H1 (cell line): Measurements from ENCODE around the gene RNF157. TPM values are rescaled to one million over a fixed set of nuclear protein-coding genes. Genes with fewer than 3 reads are reported as not detected.

ENCODE experiments used
- CTCF ChIA-PET: fragments of 300-600 bp; sonication (Branson Sonifier 250); formaldehyde crosslinking; loops from one replicate; lab custom pipeline; 2021; ENCODE audit not compliant: partially characterized antibody; lab: Charles Lee
- POLR2A ChIA-PET: fragments of 300-600 bp; sonication (Branson Sonifier 250); formaldehyde crosslinking; loops from one replicate; lab custom pipeline; 2021; ENCODE audit warnings: inconsistent platforms; ENCODE audit not compliant: partially characterized antibody; lab: Charles Lee
- DNase-seq, 2 experiments: peaks; one replicate each; pipeline versions ENCODE4 v3.0.0 to v3.0.0-alpha.2; 2010 to 2022; ENCODE audit warnings: low spot score in 2 of 2, low read depth in 1 of 2, mixed read lengths in 1 of 2
- FAIRE-seq: peaks from 2 replicates; lab custom pipeline; 2011; peaks lifted over from hg19 to GRCh38; lab: Jason Lieb, UNC
- H2AFZ ChIP-seq: 2 replicates; pipeline ENCODE4 v1.8.1; 2012; ENCODE audit warnings: low read length, inconsistent platforms
- H2AK5ac ChIP-seq: 2 replicates; pipeline ENCODE4 v1.6.1; 2013; ENCODE audit warnings: low read depth, low read length
- H2BK120ac ChIP-seq: replicated peaks from 2 replicates; pipeline ENCODE3; 2013; ENCODE audit warnings: low read depth, low read length, inconsistent platforms
- H2BK12ac ChIP-seq: 2 replicates; pipeline ENCODE4 v1.6.1; 2013; ENCODE audit warnings: low read depth, low read length
- H2BK15ac ChIP-seq: 2 replicates; pipeline ENCODE4 v1.6.1; 2013; ENCODE audit warnings: low read length
- H2BK20ac ChIP-seq: 2 replicates; pipeline ENCODE4 v1.6.1; 2013; ENCODE audit warnings: low read length
- H2BK5ac ChIP-seq: 2 replicates; pipeline ENCODE4 v1.6.1; 2013; ENCODE audit warnings: low read depth, low read length
- H3K14ac ChIP-seq: 2 replicates; pipeline ENCODE4 v1.6.1; 2013; ENCODE audit warnings: inconsistent platforms; ENCODE audit not compliant: insufficient read length
- H3K18ac ChIP-seq: 2 replicates; pipeline ENCODE4 v1.6.1; 2013; ENCODE audit warnings: low read length; ENCODE audit errors: extremely low read depth
- H3K23ac ChIP-seq: 2 replicates; pipeline ENCODE4 v1.6.1; 2013; ENCODE audit warnings: inconsistent platforms; ENCODE audit not compliant: insufficient read length
- H3K23me2 ChIP-seq: 2 replicates; pipeline ENCODE4 v1.6.1; 2013; ENCODE audit warnings: low read depth, low read length
- H3K27ac ChIP-seq: 2 replicates; pipeline ENCODE4 v1.6.1; 2011; ENCODE audit warnings: low read depth, low read length, inconsistent platforms
- H3K27me3 ChIP-seq, 4 experiments: replicated peaks in 1 of 4; 1 replicate in 1 of 4; 2 replicates in 3 of 4; pipeline versions ENCODE4 v1.6.1 to v1.8.1; 2011 to 2013; ENCODE audit warnings: low read length in 3 of 4, mild to moderate bottlenecking in 3 of 4, inconsistent platforms in 2 of 4, mixed read lengths in 2 of 4, moderate library complexity in 1 of 4; ENCODE audit not compliant: control insufficient read depth in 3 of 4, insufficient read depth in 3 of 4; ENCODE audit errors: extremely low read depth in 1 of 4
- H3K36me3 ChIP-seq, 4 experiments: 2 replicates each; pipeline versions ENCODE4 v1.6.1 to v1.8.1; 2011 to 2013; ENCODE audit warnings: mild to moderate bottlenecking in 4 of 4, low read length in 3 of 4, moderate library complexity in 2 of 4, control low read depth in 1 of 4, inconsistent platforms in 1 of 4; ENCODE audit not compliant: insufficient read depth in 4 of 4, control insufficient read depth in 2 of 4
- H3K4ac ChIP-seq: replicated peaks from 2 replicates; pipeline ENCODE3; 2013; ENCODE audit warnings: low read length, low read depth, mixed read lengths, inconsistent platforms; ENCODE audit not compliant: insufficient read length
- H3K4me1 ChIP-seq, 4 experiments: replicated peaks in 1 of 4; 1 replicate in 1 of 4; 2 replicates in 3 of 4; pipeline versions ENCODE4 v1.6.1 to v1.8.1; 2011 to 2013; ENCODE audit warnings: low read length in 3 of 4, inconsistent platforms in 2 of 4, mixed read lengths in 1 of 4; ENCODE audit not compliant: insufficient read depth in 4 of 4, control insufficient read depth in 3 of 4
- H3K4me2 ChIP-seq, 2 experiments: 2 replicates each; pipeline versions ENCODE4 v1.6.1 to v1.8.1; 2011 to 2013; ENCODE audit warnings: low read depth in 2 of 2, low read length in 2 of 2, control low read depth in 1 of 2, inconsistent platforms in 1 of 2, mild to moderate bottlenecking in 1 of 2; ENCODE audit not compliant: insufficient read depth in 1 of 2
- H3K4me3 ChIP-seq, 4 experiments: fragments of 200-600, 300-600 bp in 1 of 4; sonication (generic), shearing (Covaris generic), sonication (Bioruptor Twin) in 1 of 4; 2 replicates each; pipeline versions ENCODE4 v1.5.1 to v1.8.1; 2011 to 2016; ENCODE audit warnings: low read length in 4 of 4, low read depth in 3 of 4, control low read depth in 2 of 4, inconsistent platforms in 2 of 4, mild to moderate bottlenecking in 2 of 4, mixed read lengths in 1 of 4, moderate library complexity in 1 of 4; ENCODE audit not compliant: insufficient read depth in 2 of 4; ENCODE audit errors: extremely low read depth in 1 of 4
- H3K56ac ChIP-seq: replicated peaks from 2 replicates; pipeline ENCODE3; 2013; ENCODE audit warnings: low read depth, mild to moderate bottlenecking, mixed read lengths, low read length, inconsistent platforms; ENCODE audit not compliant: insufficient read length
- H3K79me1 ChIP-seq: 2 replicates; pipeline ENCODE4 v1.6.1; 2013; ENCODE audit warnings: low read depth, low read length, control low read depth
- H3K79me2 ChIP-seq, 2 experiments: 2 replicates each; pipeline versions ENCODE4 v1.6.1 to v1.8.1; 2012 to 2013; ENCODE audit warnings: low read length in 2 of 2, mild to moderate bottlenecking in 2 of 2, inconsistent platforms in 1 of 2; ENCODE audit not compliant: insufficient read depth in 2 of 2, control insufficient read depth in 1 of 2
- H3K9ac ChIP-seq, 4 experiments: replicated peaks in 1 of 4; 1 replicate in 1 of 4; 2 replicates in 3 of 4; pipeline versions ENCODE4 v1.6.1 to v1.8.1; 2011 to 2013; ENCODE audit warnings: low read depth in 3 of 4, low read length in 3 of 4, control low read depth in 2 of 4, mild to moderate bottlenecking in 2 of 4, moderate library complexity in 2 of 4, inconsistent platforms in 1 of 4; ENCODE audit errors: extremely low read depth in 1 of 4
- H3K9me3 ChIP-seq, 2 experiments: 2 replicates each; pipeline versions ENCODE4 v1.6.1 to v1.8.1; 2012 to 2013; ENCODE audit warnings: mild to moderate bottlenecking in 2 of 2, moderate library complexity in 2 of 2, control low read depth in 1 of 2, inconsistent platforms in 1 of 2, low read depth in 1 of 2, low read length in 1 of 2, mixed read lengths in 1 of 2; ENCODE audit not compliant: insufficient read depth in 2 of 2
- H4K20me1 ChIP-seq, 2 experiments: replicated peaks in 1 of 2; 2 replicates each; pipeline versions ENCODE3 to v1.8.1; 2011 to 2013; ENCODE audit warnings: inconsistent platforms in 2 of 2, low read length in 2 of 2, mild to moderate bottlenecking in 1 of 2; ENCODE audit not compliant: insufficient read depth in 2 of 2, control insufficient read depth in 1 of 2
- H4K5ac ChIP-seq: 2 replicates; pipeline ENCODE4 v1.6.1; 2013; ENCODE audit warnings: low read length, low read depth, mixed read lengths, inconsistent platforms; ENCODE audit not compliant: insufficient read length
- H4K8ac ChIP-seq: 2 replicates; pipeline ENCODE4 v1.8.0; 2013; ENCODE audit warnings: mild to moderate bottlenecking, moderate library complexity, low read length, inconsistent platforms; ENCODE audit not compliant: insufficient read depth; ENCODE audit errors: extremely low read depth
- H4K91ac ChIP-seq: replicated peaks from 2 replicates; pipeline ENCODE3; 2013; ENCODE audit warnings: low read length, mixed read lengths, inconsistent platforms; ENCODE audit not compliant: insufficient read length
- BACH1 ChIP-seq: IDR thresholded peaks from 2 replicates; pipeline ENCODE4 v1.6.1; 2012; ENCODE audit warnings: low read length, improper control_type of control experiment
- CTBP2 ChIP-seq: IDR thresholded peaks from 2 replicates; pipeline ENCODE4 v1.7.0; 2011; ENCODE audit warnings: borderline replicate concordance, mild to moderate bottlenecking, moderate library complexity, mixed read lengths, low read length; ENCODE audit not compliant: insufficient read depth, insufficient read length
- CTCF ChIP-seq, 3 experiments: IDR thresholded peaks; 1 replicate in 2 of 3; 2 replicates in 1 of 3; pipeline versions ENCODE4 v1.5.1 to v1.6.1; 2011; ENCODE audit warnings: low read length in 3 of 3, mild to moderate bottlenecking in 3 of 3, inconsistent platforms in 2 of 3, low read depth in 1 of 3, moderate library complexity in 1 of 3; ENCODE audit not compliant: insufficient read depth in 1 of 3; ENCODE audit errors: control extremely low read depth in 1 of 3
- HDAC2 ChIP-seq, 2 experiments: fragments of 300-600 bp in 1 of 2; sonication (generic) in 1 of 2; IDR thresholded peaks; 2 replicates each; pipeline ENCODE4 v1.6.1; 2011 to 2012; ENCODE audit warnings: low read depth in 2 of 2, low read length in 2 of 2, mild to moderate bottlenecking in 2 of 2, moderate library complexity in 2 of 2, borderline replicate concordance in 1 of 2, inconsistent platforms in 1 of 2
- NRF1 ChIP-seq: IDR thresholded peaks from 2 replicates; pipeline ENCODE4 v1.6.1; 2011; ENCODE audit warnings: mild to moderate bottlenecking, low read depth, low read length, improper control_type of control experiment
- RFX5 ChIP-seq: IDR thresholded peaks from 2 replicates; pipeline ENCODE4 v1.6.1; 2011; ENCODE audit warnings: low read depth, low read length, improper control_type of control experiment, borderline replicate concordance
- USF2 ChIP-seq: IDR thresholded peaks from 2 replicates; pipeline ENCODE4 v1.6.1; 2011; ENCODE audit warnings: low read length, improper control_type of control experiment
- YY1 ChIP-seq: IDR thresholded peaks from 2 replicates; pipeline ENCODE4 v1.6.1; 2011; ENCODE audit warnings: low read depth, mild to moderate bottlenecking, low read length
- WGBS, 2 experiments: shearing (Covaris generic) in 1 of 2; methylation state at CpG; one replicate each; pipeline versions ENCODE4 v1.1.6 to v1.1.7; 2013 to 2015; ENCODE audit warnings: low lambda C conversion rate in 2 of 2, mixed read lengths in 2 of 2, inconsistent platforms in 1 of 2, low coverage in 1 of 2, missing lambda C conversion rate in 1 of 2; ENCODE audit not compliant: insufficient replicate concordance in 2 of 2, insufficient coverage in 1 of 2, insufficient read length in 1 of 2; ENCODE audit errors: extremely low coverage in 1 of 2, missing lambda C conversion rate in 1 of 2; 5-methylcytosine and 5-hydroxymethylcytosine counted together
- polyA plus RNA-seq, 7 experiments: library from polyadenylated mRNA; depleted of rRNA in 3 of 7; stranded (reverse) in 5 of 7; unstranded in 2 of 7; fragments of >200 nt in 5 of 7; fragments of 200-250 nt in 2 of 7; gene quantifications; 1 replicate in 5 of 7; 2 replicates in 1 of 7; 4 replicates in 1 of 7; pipeline versions ENCODE4 v1.2.1 to v1.2.3, GENCODE V29; 2011 to 2013; ENCODE audit warnings: missing spikeins in 2 of 7, mixed read lengths in 2 of 7
- total RNA-seq: library from RNA; stranded (reverse); fragmentation: NEBNext Ultra II Directional; extraction: Animal tissue kit (Norgen Biotek cat#: 25700); gene quantifications from 2 replicates; pipeline ENCODE4 v1.2.1, GENCODE V29; 2021

Gene RNF157
- total and polyA plus RNA-seq, 2 of the 8 experiments (the other 6 are each of a cell fraction or from before 2014, with no cell fraction given), result 13.4 to 16.7 TPM

- Histone ChIP-seq H2BK12ac (no peak overlapping the region), H3K4ac (no peak overlapping the region), H4K5ac (no peak overlapping the region), H3K18ac (no peak overlapping the region), H3K36me3 (no peaks in the 10 kb centered on the region), H2BK120ac (no peak overlapping the region), H3K4me2 (no peak overlapping the region), H3K27ac (no peak overlapping the region), H3K9ac (no peak overlapping the region), H3K56ac (no peak overlapping the region), H4K91ac (no peak overlapping the region), H3K79me2 (no peaks in the 10 kb centered on the region), H3K4me1 (peaks cover 0 to 3% (median 1%) of the 10 kb centered on the region in 4 experiments; a peak in 3 of 7 replicates), H3K79me1 (no peaks in the 10 kb centered on the region), H2BK15ac (no peak overlapping the region), H3K14ac (no peak overlapping the region), H3K9me3 (no peaks in the 10 kb centered on the region), H3K23me2 (no peaks in the 10 kb centered on the region), H2AFZ (no peak overlapping the region), H2BK20ac (no peak overlapping the region), H4K20me1 (no peaks in the 10 kb centered on the region), H3K4me3 (no peak overlapping the region), H3K23ac (no peak overlapping the region), H4K8ac (no peak overlapping the region), H2AK5ac (no peak overlapping the region), H3K27me3 (peaks cover 0 to 4% (median 3%) of the 10 kb centered on the region in 4 experiments; a peak in 6 of 7 replicates), H2BK5ac (no peak overlapping the region)
- TF ChIP-seq HDAC2 (IDR thresholded peaks at IDR 0.05; ENCODE audit: borderline replicate concordance in 1 of 2, low read depth in 2 of 2, low read length in 2 of 2) (no peak), BACH1 (no peak), CTCF (IDR thresholded peaks at IDR 0.05; ENCODE audit: control extremely low read depth in 1 of 3, insufficient read depth in 1 of 3, low read depth in 1 of 3, low read length in 3 of 3) (no peak), USF2 (no peak), YY1 (no peak), NRF1 (no peak), RFX5 (no peak), CTBP2 (no peak)
- 92% methylated on average over 8 of the region's 8 CpGs; no CpG with 5 or more reads in 1 of the 2 experiments for WGBS, 2 experiments
- ChIA-PET POLR2A (interaction anchor here (1.4 kb wide), 2 partner anchors 15 to 23 kb away, joined by 5 to 6 read pairs; no protein-coding TSS in a partner anchor), CTCF (interaction anchor here (0.9 to 7.5 kb wide), 11 partner anchors 12 to 120 kb away, joined by 3 to 49 read pairs (median 6); no protein-coding TSS in a partner anchor)
- no peak for FAIRE-seq
- no peak for DNase-seq
These were observed 7.0 kb upstream of the RNF157 start for GRCh38 chr17:76247304-76247703.
